Neural progenitor cell (in vitro differentiated cells): ENCODE data around the gene MEX3B. TPM values are rescaled to one million over a fixed set of nuclear protein-coding genes. Genes with fewer than 3 reads are reported as not detected.

Source experiments
- DNase-seq: peaks from one replicate; pipeline ENCODE4 v3.0.0-alpha.2; 2016; ENCODE audit warnings: low spot score
- H2AFZ ChIP-seq: fragments of 200-600 bp; sonication (generic); replicated peaks from 2 replicates; pipeline ENCODE4 v1.6.1; 2016; ENCODE audit warnings: antibody characterized with exemption
- H3F3A ChIP-seq: fragments of 200-600 bp; sonication (generic); 2 replicates; pipeline ENCODE4 v1.6.1; 2016; ENCODE audit warnings: antibody characterized with exemption, low read depth
- H3K27ac ChIP-seq: fragments of 200-600 bp; sonication (generic); 2 replicates; pipeline ENCODE4 v1.5.1; 2016; ENCODE audit warnings: mild to moderate bottlenecking
- H3K27me3 ChIP-seq: fragments of 200-600 bp; sonication (generic); 2 replicates; pipeline ENCODE4 v1.6.1; 2016; ENCODE audit warnings: mild to moderate bottlenecking, moderate library complexity
- H3K36me3 ChIP-seq: fragments of 200-600 bp; sonication (generic); 2 replicates; pipeline ENCODE4 v1.5.1; 2016
- H3K4me1 ChIP-seq: fragments of 200-600 bp; sonication (generic); 2 replicates; pipeline ENCODE4 v1.6.1; 2016; ENCODE audit warnings: mixed run types
- H3K4me2 ChIP-seq: fragments of 200-600 bp; sonication (generic); 2 replicates; pipeline ENCODE4 v1.6.1; 2016
- H3K4me3 ChIP-seq: fragments of 200-600 bp; sonication (generic); 2 replicates; pipeline ENCODE4 v1.5.1; 2016
- H3K79me2 ChIP-seq: fragments of 200-600 bp; sonication (generic); 2 replicates; pipeline ENCODE4 v1.6.1; 2016; ENCODE audit warnings: low read depth
- H3K9ac ChIP-seq: fragments of 200-600 bp; sonication (generic); 2 replicates; pipeline ENCODE4 v1.6.1; 2016
- H3K9me3 ChIP-seq: fragments of 200-600 bp; sonication (generic); 2 replicates; pipeline ENCODE4 v1.5.1; 2016; ENCODE audit warnings: low read depth
- H4K20me1 ChIP-seq: fragments of 200-600 bp; sonication (generic); 2 replicates; pipeline ENCODE4 v1.6.1; 2016; ENCODE audit warnings: low read depth
- H3K27ac Mint-ChIP-seq: 3 replicates; pipeline ENCODE4 v1.8.0; 2021; ENCODE audit warnings: mixed read lengths
- H3K27me3 Mint-ChIP-seq: 2 replicates; pipeline ENCODE4 v1.8.0; 2022; ENCODE audit warnings: low read depth, mild to moderate bottlenecking, inconsistent platforms, moderate library complexity, mixed read lengths; ENCODE audit not compliant: insufficient read depth
- H3K36me3 Mint-ChIP-seq: 3 replicates; pipeline ENCODE4 v1.8.0; 2021; ENCODE audit warnings: mixed read lengths
- H3K4me1 Mint-ChIP-seq: 3 replicates; pipeline ENCODE4 v1.8.0; 2021; ENCODE audit warnings: mixed read lengths
- H3K4me3 Mint-ChIP-seq: 3 replicates; pipeline ENCODE4 v1.8.0; 2021; ENCODE audit warnings: mild to moderate bottlenecking, moderate library complexity, mixed read lengths
- H3K9me3 Mint-ChIP-seq: 3 replicates; pipeline ENCODE4 v1.8.0; 2020; ENCODE audit warnings: mixed read lengths
- EZH2 ChIP-seq: fragments of 200-600 bp; sonication (generic); IDR thresholded peaks from 2 replicates; pipeline ENCODE4 v1.6.1; 2017; ENCODE audit warnings: antibody characterized with exemption, mild to moderate bottlenecking, moderate library complexity
- EZH2phosphoT487 ChIP-seq: fragments of 200-600 bp; sonication (generic); IDR thresholded peaks from 2 replicates; pipeline ENCODE4 v1.6.1; 2017; ENCODE audit warnings: antibody characterized with exemption
- total RNA-seq: library from RNA; depleted of rRNA; stranded (reverse); fragments of >200 nt; gene quantifications from 2 replicates; pipeline ENCODE4 v1.2.3, GENCODE V29; 2015; ENCODE audit warnings: low replicate concordance
- TF ChIP-seq, protein P1 (sequence below): fragments of 200-600 bp; sonication (generic); IDR thresholded peaks from 2 replicates; pipeline ENCODE4 v1.5.1; 2017; ENCODE audit warnings: antibody characterized with exemption, mild to moderate bottlenecking

Gene MEX3B
- total RNA-seq, 1 donor from 2014 or later, result 29.5 TPM

DNA sequence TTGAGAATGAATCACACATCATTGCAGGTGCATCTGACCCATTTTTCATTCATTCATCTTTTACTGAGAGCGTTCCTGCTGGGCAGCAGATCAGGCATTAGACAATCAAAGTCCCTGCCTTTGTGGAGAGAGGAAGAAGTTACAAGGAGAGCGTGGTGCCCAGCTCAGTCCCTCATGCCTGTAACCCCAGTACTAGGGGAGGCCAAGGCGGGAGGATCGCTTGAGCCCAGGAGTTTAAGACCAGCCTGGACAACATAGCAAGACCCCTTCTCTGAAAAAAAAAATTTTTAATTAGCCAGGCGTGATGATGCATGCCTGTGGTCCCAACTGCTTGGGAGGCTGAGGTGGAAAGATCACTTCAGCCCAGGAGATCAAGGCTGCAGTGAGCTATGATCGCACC lies 35.0 kb upstream of the MEX3B start:
- H2AFZ ChIP-seq, result no peak overlapping the region
- Mint-ChIP-seq H3K27ac (no peak overlapping the region), H3K36me3 (no peaks in the 10 kb centered on the region), H3K27me3 (peaks cover 7% of the 10 kb centered on the region), H3K4me1 (no peaks in the 10 kb centered on the region), H3K4me3 (no peak overlapping the region), H3K9me3 (no peaks in the 10 kb centered on the region)
- no peaks in the 10 kb centered on the region for H3K4me1 ChIP-seq
- DNase-seq, result no peak
- H3K4me3 ChIP-seq, result no peak overlapping the region
- no peaks in the 10 kb centered on the region for H3K36me3 ChIP-seq
- H3K9ac ChIP-seq, result no peak overlapping the region
- no peaks in the 10 kb centered on the region for H3K79me2 ChIP-seq
- no peak overlapping the region for H3K27ac ChIP-seq
- no peaks in the 10 kb centered on the region for H3K27me3 ChIP-seq
- H3K9me3 ChIP-seq, result no peaks in the 10 kb centered on the region
- TF ChIP-seq, protein P1, sequence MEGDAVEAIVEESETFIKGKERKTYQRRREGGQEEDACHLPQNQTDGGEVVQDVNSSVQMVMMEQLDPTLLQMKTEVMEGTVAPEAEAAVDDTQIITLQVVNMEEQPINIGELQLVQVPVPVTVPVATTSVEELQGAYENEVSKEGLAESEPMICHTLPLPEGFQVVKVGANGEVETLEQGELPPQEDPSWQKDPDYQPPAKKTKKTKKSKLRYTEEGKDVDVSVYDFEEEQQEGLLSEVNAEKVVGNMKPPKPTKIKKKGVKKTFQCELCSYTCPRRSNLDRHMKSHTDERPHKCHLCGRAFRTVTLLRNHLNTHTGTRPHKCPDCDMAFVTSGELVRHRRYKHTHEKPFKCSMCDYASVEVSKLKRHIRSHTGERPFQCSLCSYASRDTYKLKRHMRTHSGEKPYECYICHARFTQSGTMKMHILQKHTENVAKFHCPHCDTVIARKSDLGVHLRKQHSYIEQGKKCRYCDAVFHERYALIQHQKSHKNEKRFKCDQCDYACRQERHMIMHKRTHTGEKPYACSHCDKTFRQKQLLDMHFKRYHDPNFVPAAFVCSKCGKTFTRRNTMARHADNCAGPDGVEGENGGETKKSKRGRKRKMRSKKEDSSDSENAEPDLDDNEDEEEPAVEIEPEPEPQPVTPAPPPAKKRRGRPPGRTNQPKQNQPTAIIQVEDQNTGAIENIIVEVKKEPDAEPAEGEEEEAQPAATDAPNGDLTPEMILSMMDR, result no peak
- TF ChIP-seq EZH2 (no peak), EZH2phosphoT487 (no peak)
- H3F3A ChIP-seq, result no peaks in the 10 kb centered on the region
- no peaks in the 10 kb centered on the region for H4K20me1 ChIP-seq
- H3K4me2 ChIP-seq, result no peak overlapping the region

DNA sequence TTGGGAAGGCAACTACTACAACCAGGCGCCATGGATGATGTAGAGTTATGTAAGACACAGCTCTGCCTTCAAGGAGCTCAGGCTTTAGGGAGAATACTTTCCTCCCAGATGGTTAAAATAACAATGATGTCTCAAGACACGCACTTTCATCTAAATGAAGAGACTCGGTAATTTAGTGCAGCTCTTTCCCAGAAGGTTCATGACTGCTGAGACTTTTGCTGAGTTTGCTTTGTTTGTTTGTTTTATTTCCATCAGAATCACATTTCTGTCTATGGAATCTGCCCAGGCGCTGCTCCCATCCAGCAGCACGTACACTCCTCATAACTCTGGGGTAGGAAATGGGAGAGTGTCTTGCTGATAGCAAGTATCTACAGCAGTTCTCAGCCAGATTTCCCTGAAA lies 33.9 kb upstream of the MEX3B start:
- no peaks in the 10 kb centered on the region for H3K4me1 Mint-ChIP-seq
- no peak overlapping the region for H2AFZ ChIP-seq
- H3K9me3 ChIP-seq, result no peaks in the 10 kb centered on the region
- no peaks in the 10 kb centered on the region for H3K9me3 Mint-ChIP-seq
- no peaks in the 10 kb centered on the region for H4K20me1 ChIP-seq
- H3K27me3 ChIP-seq, result no peaks in the 10 kb centered on the region
- H3K9ac ChIP-seq, result no peak overlapping the region
- no peak overlapping the region for H3K27ac Mint-ChIP-seq
- H3K4me3 Mint-ChIP-seq, result no peak overlapping the region
- H3K36me3 Mint-ChIP-seq, result no peaks in the 10 kb centered on the region
- peaks cover 7% of the 10 kb centered on the region for H3K27me3 Mint-ChIP-seq
- DNase-seq, result no peak
- H3K4me3 ChIP-seq, result no peak overlapping the region
- no peaks in the 10 kb centered on the region for H3K4me1 ChIP-seq
- no peak overlapping the region for H3K4me2 ChIP-seq
- no peaks in the 10 kb centered on the region for H3F3A ChIP-seq
- H3K27ac ChIP-seq, result no peak overlapping the region
- no peaks in the 10 kb centered on the region for H3K36me3 ChIP-seq
- no peak for TF ChIP-seq EZH2
- TF ChIP-seq, protein P1, result no peak
- H3K79me2 ChIP-seq, result no peaks in the 10 kb centered on the region

DNA sequence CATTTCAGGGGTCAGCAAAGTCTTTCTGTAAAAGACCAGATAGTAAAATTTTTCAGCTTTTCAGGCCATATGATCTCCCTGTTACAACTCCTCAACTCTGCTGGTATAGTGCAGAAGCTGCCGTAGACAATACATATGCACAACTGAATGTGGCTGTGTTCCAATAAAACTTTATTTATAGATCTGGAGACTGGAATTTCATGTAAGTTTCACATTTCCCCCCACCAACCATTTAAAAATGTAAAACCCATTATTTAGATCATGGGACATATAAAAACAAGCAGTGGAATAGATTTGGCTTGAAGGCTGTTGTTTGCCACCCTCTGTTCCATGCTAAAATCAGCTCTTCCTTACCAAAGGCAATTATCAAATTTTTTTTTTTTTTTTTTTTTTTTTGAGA lies 28.8 kb upstream of the MEX3B start:
- no peaks in the 10 kb centered on the region for H3F3A ChIP-seq
- no peak overlapping the region for H2AFZ ChIP-seq
- H3K9ac ChIP-seq, result no peak overlapping the region
- H3K4me3 Mint-ChIP-seq, result no peak overlapping the region
- no peak overlapping the region for H3K27ac ChIP-seq
- H3K4me3 ChIP-seq, result no peak overlapping the region
- H3K4me2 ChIP-seq, result no peak overlapping the region
- no peaks in the 10 kb centered on the region for H3K36me3 Mint-ChIP-seq
- H3K9me3 ChIP-seq, result no peaks in the 10 kb centered on the region
- no peaks in the 10 kb centered on the region for H3K27me3 ChIP-seq
- no peaks in the 10 kb centered on the region for H3K79me2 ChIP-seq
- peaks cover 7% of the 10 kb centered on the region for H3K27me3 Mint-ChIP-seq
- H4K20me1 ChIP-seq, result no peaks in the 10 kb centered on the region
- no peaks in the 10 kb centered on the region for H3K36me3 ChIP-seq
- no peaks in the 10 kb centered on the region for H3K4me1 Mint-ChIP-seq
- DNase-seq, result no peak
- no peaks in the 10 kb centered on the region for H3K9me3 Mint-ChIP-seq
- no peak overlapping the region for H3K27ac Mint-ChIP-seq
- TF ChIP-seq EZH2phosphoT487 (no peak), EZH2 (no peak)
- TF ChIP-seq, protein P1, result no peak
- H3K4me1 ChIP-seq, result no peaks in the 10 kb centered on the region
